H1 (cell line): ENCODE results near the gene RBM20. TPM values are rescaled to one million over a fixed set of nuclear protein-coding genes. Genes with fewer than 3 reads are reported as not detected.

Experiments used
- CTCF ChIA-PET: fragments of 300-600 bp; sonication (Branson Sonifier 250); formaldehyde crosslinking; loops from one replicate; lab custom pipeline; 2021; ENCODE audit not compliant: partially characterized antibody; lab: Charles Lee
- POLR2A ChIA-PET: fragments of 300-600 bp; sonication (Branson Sonifier 250); formaldehyde crosslinking; loops from one replicate; lab custom pipeline; 2021; ENCODE audit warnings: inconsistent platforms; ENCODE audit not compliant: partially characterized antibody; lab: Charles Lee
- DNase-seq, 2 experiments: peaks; one replicate each; pipeline versions ENCODE4 v3.0.0 to v3.0.0-alpha.2; 2010 to 2022; ENCODE audit warnings: low spot score in 2 of 2, low read depth in 1 of 2, mixed read lengths in 1 of 2
- FAIRE-seq: peaks from 2 replicates; lab custom pipeline; 2011; peaks lifted over from hg19 to GRCh38; lab: Jason Lieb, UNC
- H2AFZ ChIP-seq: 2 replicates; pipeline ENCODE4 v1.8.1; 2012; ENCODE audit warnings: low read length, inconsistent platforms
- H2AK5ac ChIP-seq: 2 replicates; pipeline ENCODE4 v1.6.1; 2013; ENCODE audit warnings: low read depth, low read length
- H2BK120ac ChIP-seq: replicated peaks from 2 replicates; pipeline ENCODE3; 2013; ENCODE audit warnings: low read depth, low read length, inconsistent platforms
- H2BK12ac ChIP-seq: 2 replicates; pipeline ENCODE4 v1.6.1; 2013; ENCODE audit warnings: low read depth, low read length
- H2BK15ac ChIP-seq: 2 replicates; pipeline ENCODE4 v1.6.1; 2013; ENCODE audit warnings: low read length
- H2BK20ac ChIP-seq: 2 replicates; pipeline ENCODE4 v1.6.1; 2013; ENCODE audit warnings: low read length
- H2BK5ac ChIP-seq: 2 replicates; pipeline ENCODE4 v1.6.1; 2013; ENCODE audit warnings: low read depth, low read length
- H3K14ac ChIP-seq: 2 replicates; pipeline ENCODE4 v1.6.1; 2013; ENCODE audit warnings: inconsistent platforms; ENCODE audit not compliant: insufficient read length
- H3K18ac ChIP-seq: 2 replicates; pipeline ENCODE4 v1.6.1; 2013; ENCODE audit warnings: low read length; ENCODE audit errors: extremely low read depth
- H3K23ac ChIP-seq: 2 replicates; pipeline ENCODE4 v1.6.1; 2013; ENCODE audit warnings: inconsistent platforms; ENCODE audit not compliant: insufficient read length
- H3K23me2 ChIP-seq: 2 replicates; pipeline ENCODE4 v1.6.1; 2013; ENCODE audit warnings: low read depth, low read length
- H3K27ac ChIP-seq: 2 replicates; pipeline ENCODE4 v1.6.1; 2011; ENCODE audit warnings: low read depth, low read length, inconsistent platforms
- H3K27me3 ChIP-seq, 4 experiments: replicated peaks in 1 of 4; 1 replicate in 1 of 4; 2 replicates in 3 of 4; pipeline versions ENCODE4 v1.6.1 to v1.8.1; 2011 to 2013; ENCODE audit warnings: low read length in 3 of 4, mild to moderate bottlenecking in 3 of 4, inconsistent platforms in 2 of 4, mixed read lengths in 2 of 4, moderate library complexity in 1 of 4; ENCODE audit not compliant: control insufficient read depth in 3 of 4, insufficient read depth in 3 of 4; ENCODE audit errors: extremely low read depth in 1 of 4
- H3K36me3 ChIP-seq, 4 experiments: 2 replicates each; pipeline versions ENCODE4 v1.6.1 to v1.8.1; 2011 to 2013; ENCODE audit warnings: mild to moderate bottlenecking in 4 of 4, low read length in 3 of 4, moderate library complexity in 2 of 4, control low read depth in 1 of 4, inconsistent platforms in 1 of 4; ENCODE audit not compliant: insufficient read depth in 4 of 4, control insufficient read depth in 2 of 4
- H3K4ac ChIP-seq: replicated peaks from 2 replicates; pipeline ENCODE3; 2013; ENCODE audit warnings: low read length, low read depth, mixed read lengths, inconsistent platforms; ENCODE audit not compliant: insufficient read length
- H3K4me1 ChIP-seq, 4 experiments: replicated peaks in 1 of 4; 1 replicate in 1 of 4; 2 replicates in 3 of 4; pipeline versions ENCODE4 v1.6.1 to v1.8.1; 2011 to 2013; ENCODE audit warnings: low read length in 3 of 4, inconsistent platforms in 2 of 4, mixed read lengths in 1 of 4; ENCODE audit not compliant: insufficient read depth in 4 of 4, control insufficient read depth in 3 of 4
- H3K4me2 ChIP-seq, 2 experiments: 2 replicates each; pipeline versions ENCODE4 v1.6.1 to v1.8.1; 2011 to 2013; ENCODE audit warnings: low read depth in 2 of 2, low read length in 2 of 2, control low read depth in 1 of 2, inconsistent platforms in 1 of 2, mild to moderate bottlenecking in 1 of 2; ENCODE audit not compliant: insufficient read depth in 1 of 2
- H3K4me3 ChIP-seq, 4 experiments: fragments of 200-600, 300-600 bp in 1 of 4; sonication (generic), shearing (Covaris generic), sonication (Bioruptor Twin) in 1 of 4; 2 replicates each; pipeline versions ENCODE4 v1.5.1 to v1.8.1; 2011 to 2016; ENCODE audit warnings: low read length in 4 of 4, low read depth in 3 of 4, control low read depth in 2 of 4, inconsistent platforms in 2 of 4, mild to moderate bottlenecking in 2 of 4, mixed read lengths in 1 of 4, moderate library complexity in 1 of 4; ENCODE audit not compliant: insufficient read depth in 2 of 4; ENCODE audit errors: extremely low read depth in 1 of 4
- H3K56ac ChIP-seq: replicated peaks from 2 replicates; pipeline ENCODE3; 2013; ENCODE audit warnings: low read depth, mild to moderate bottlenecking, mixed read lengths, low read length, inconsistent platforms; ENCODE audit not compliant: insufficient read length
- H3K79me1 ChIP-seq: 2 replicates; pipeline ENCODE4 v1.6.1; 2013; ENCODE audit warnings: low read depth, low read length, control low read depth
- H3K79me2 ChIP-seq, 2 experiments: 2 replicates each; pipeline versions ENCODE4 v1.6.1 to v1.8.1; 2012 to 2013; ENCODE audit warnings: low read length in 2 of 2, mild to moderate bottlenecking in 2 of 2, inconsistent platforms in 1 of 2; ENCODE audit not compliant: insufficient read depth in 2 of 2, control insufficient read depth in 1 of 2
- H3K9ac ChIP-seq, 4 experiments: replicated peaks in 1 of 4; 1 replicate in 1 of 4; 2 replicates in 3 of 4; pipeline versions ENCODE4 v1.6.1 to v1.8.1; 2011 to 2013; ENCODE audit warnings: low read depth in 3 of 4, low read length in 3 of 4, control low read depth in 2 of 4, mild to moderate bottlenecking in 2 of 4, moderate library complexity in 2 of 4, inconsistent platforms in 1 of 4; ENCODE audit errors: extremely low read depth in 1 of 4
- H3K9me3 ChIP-seq, 2 experiments: 2 replicates each; pipeline versions ENCODE4 v1.6.1 to v1.8.1; 2012 to 2013; ENCODE audit warnings: mild to moderate bottlenecking in 2 of 2, moderate library complexity in 2 of 2, control low read depth in 1 of 2, inconsistent platforms in 1 of 2, low read depth in 1 of 2, low read length in 1 of 2, mixed read lengths in 1 of 2; ENCODE audit not compliant: insufficient read depth in 2 of 2
- H4K20me1 ChIP-seq, 2 experiments: replicated peaks in 1 of 2; 2 replicates each; pipeline versions ENCODE3 to v1.8.1; 2011 to 2013; ENCODE audit warnings: inconsistent platforms in 2 of 2, low read length in 2 of 2, mild to moderate bottlenecking in 1 of 2; ENCODE audit not compliant: insufficient read depth in 2 of 2, control insufficient read depth in 1 of 2
- H4K5ac ChIP-seq: 2 replicates; pipeline ENCODE4 v1.6.1; 2013; ENCODE audit warnings: low read length, low read depth, mixed read lengths, inconsistent platforms; ENCODE audit not compliant: insufficient read length
- H4K8ac ChIP-seq: 2 replicates; pipeline ENCODE4 v1.8.0; 2013; ENCODE audit warnings: mild to moderate bottlenecking, moderate library complexity, low read length, inconsistent platforms; ENCODE audit not compliant: insufficient read depth; ENCODE audit errors: extremely low read depth
- H4K91ac ChIP-seq: replicated peaks from 2 replicates; pipeline ENCODE3; 2013; ENCODE audit warnings: low read length, mixed read lengths, inconsistent platforms; ENCODE audit not compliant: insufficient read length
- FOSL1 ChIP-seq: IDR thresholded peaks from 2 replicates; pipeline ENCODE4 v1.6.1; 2011; ENCODE audit warnings: mild to moderate bottlenecking, low read depth, low read length, moderate library complexity; ENCODE audit not compliant: insufficient read depth
- KDM4A ChIP-seq: IDR thresholded peaks from one replicate; pipeline ENCODE4 v1.7.1; 2012; ENCODE audit warnings: low read depth, mild to moderate bottlenecking, moderate library complexity, low read length, inconsistent platforms; ENCODE audit not compliant: severe bottlenecking
- RBBP5 ChIP-seq: IDR thresholded peaks from 2 replicates; pipeline ENCODE4 v1.7.1; 2012; ENCODE audit warnings: low read depth, mild to moderate bottlenecking, inconsistent platforms, low read length, moderate library complexity, borderline replicate concordance
- RFX5 ChIP-seq: IDR thresholded peaks from 2 replicates; pipeline ENCODE4 v1.6.1; 2011; ENCODE audit warnings: low read depth, low read length, improper control_type of control experiment, borderline replicate concordance
- SIN3A ChIP-seq, 2 experiments: IDR thresholded peaks in 1 of 2; conservative IDR thresholded peaks in 1 of 2; 2 replicates each; pipeline ENCODE4 v1.6.1; 2011 to 2012; ENCODE audit warnings: low read length in 2 of 2, improper control_type of control experiment in 1 of 2, low read depth in 1 of 2, mild to moderate bottlenecking in 1 of 2
- SRF ChIP-seq: IDR thresholded peaks from 2 replicates; pipeline ENCODE4 v1.6.1; 2011; ENCODE audit warnings: mild to moderate bottlenecking, low read depth, low read length, moderate library complexity
- YY1 ChIP-seq: IDR thresholded peaks from 2 replicates; pipeline ENCODE4 v1.6.1; 2011; ENCODE audit warnings: low read depth, mild to moderate bottlenecking, low read length
- ZNF274 ChIP-seq: IDR thresholded peaks from 2 replicates; pipeline ENCODE4 v1.7.0; 2012; ENCODE audit warnings: low read length, borderline replicate concordance; ENCODE audit errors: extremely low read depth
- WGBS, 2 experiments: shearing (Covaris generic) in 1 of 2; methylation state at CpG; one replicate each; pipeline versions ENCODE4 v1.1.6 to v1.1.7; 2013 to 2015; ENCODE audit warnings: low lambda C conversion rate in 2 of 2, mixed read lengths in 2 of 2, inconsistent platforms in 1 of 2, low coverage in 1 of 2, missing lambda C conversion rate in 1 of 2; ENCODE audit not compliant: insufficient replicate concordance in 2 of 2, insufficient coverage in 1 of 2, insufficient read length in 1 of 2; ENCODE audit errors: extremely low coverage in 1 of 2, missing lambda C conversion rate in 1 of 2; 5-methylcytosine and 5-hydroxymethylcytosine counted together
- polyA plus RNA-seq, 7 experiments: library from polyadenylated mRNA; depleted of rRNA in 3 of 7; stranded (reverse) in 5 of 7; unstranded in 2 of 7; fragments of >200 nt in 5 of 7; fragments of 200-250 nt in 2 of 7; gene quantifications; 1 replicate in 5 of 7; 2 replicates in 1 of 7; 4 replicates in 1 of 7; pipeline versions ENCODE4 v1.2.1 to v1.2.3, GENCODE V29; 2011 to 2013; ENCODE audit warnings: missing spikeins in 2 of 7, mixed read lengths in 2 of 7
- total RNA-seq: library from RNA; stranded (reverse); fragmentation: NEBNext Ultra II Directional; extraction: Animal tissue kit (Norgen Biotek cat#: 25700); gene quantifications from 2 replicates; pipeline ENCODE4 v1.2.1, GENCODE V29; 2021

Gene RBM20
- total and polyA plus RNA-seq, 2 of the 8 experiments (the other 6 are each of a cell fraction or from before 2014, with no cell fraction given), result 0.05 to 0.63 TPM

DNA sequence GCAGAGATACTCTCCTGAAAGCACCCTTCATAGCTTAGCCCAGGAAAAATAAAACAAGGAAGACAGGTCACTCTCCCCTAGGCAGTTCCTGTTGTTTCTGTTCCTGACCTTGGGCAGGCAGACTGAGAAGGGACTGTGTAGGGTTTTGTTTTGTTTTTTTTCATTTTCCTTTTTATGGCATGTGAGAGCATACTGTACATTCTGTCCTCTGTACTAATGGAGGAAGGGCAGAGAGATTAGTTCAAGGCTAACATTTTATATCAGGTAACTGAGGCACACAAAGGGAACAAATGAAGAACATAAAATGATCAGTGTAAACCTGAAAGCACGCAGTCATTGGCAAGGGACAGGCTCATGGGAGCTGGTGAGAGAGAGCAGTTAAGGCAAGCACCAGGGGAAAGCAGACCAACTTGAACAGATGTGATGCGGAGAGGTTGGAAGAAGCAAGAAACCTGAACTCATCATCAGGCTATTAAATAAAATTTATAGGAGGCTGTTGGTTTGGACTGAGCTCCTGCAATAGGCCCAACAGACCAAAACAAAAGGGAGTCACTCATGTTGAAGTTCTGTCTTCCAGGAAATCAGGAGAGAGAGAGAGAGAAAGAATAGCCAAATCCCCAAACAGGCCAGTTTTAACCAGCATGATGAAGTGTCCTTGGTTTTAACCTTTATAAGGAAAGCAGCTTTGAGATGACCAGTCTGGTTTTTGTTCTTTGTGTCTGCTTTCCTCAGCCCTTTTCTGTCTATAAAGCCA, 193.5 kb downstream of the RBM20 start:
- H2BK120ac ChIP-seq, result no peak overlapping the region
- H3K18ac ChIP-seq, result no peak overlapping the region
- no peaks in the 10 kb centered on the region for H4K20me1 ChIP-seq
- H3K36me3 ChIP-seq, result no peaks in the 10 kb centered on the region
- H3K27me3 ChIP-seq, result no peaks in the 10 kb centered on the region
- POLR2A ChIA-PET, result interaction anchor here (1.0 kb wide), 1 partner anchor 56 kb away, joined by 3 read pairs; no protein-coding TSS in a partner anchor
- no peak overlapping the region for H4K5ac ChIP-seq
- no peaks in the 10 kb centered on the region for H3K9me3 ChIP-seq
- no peak overlapping the region for H2BK12ac ChIP-seq
- no peak overlapping the region for H3K4me2 ChIP-seq
- no peak overlapping the region for H3K56ac ChIP-seq
- no peak overlapping the region for H4K8ac ChIP-seq
- no peak for DNase-seq
- H3K4ac ChIP-seq, result no peak overlapping the region
- no peak for TF ChIP-seq KDM4A
- no peak for TF ChIP-seq FOSL1
- no peak for TF ChIP-seq SRF
- TF ChIP-seq RFX5, result no peak
- TF ChIP-seq RBBP5, result no peak
- no peak for TF ChIP-seq SIN3A (conservative IDR thresholded peaks at IDR 0.05 in 1 of 2, IDR thresholded peaks at IDR 0.05 in 1 of 2; ENCODE audit: low read depth in 1 of 2, low read length in 2 of 2)
- no peak for TF ChIP-seq ZNF274
- TF ChIP-seq YY1, result no peak
- TF ChIP-seq, all 59 proteins: peak for 0
- no peak overlapping the region for H4K91ac ChIP-seq
- H3K23ac ChIP-seq, result no peak overlapping the region
- no peaks in the 10 kb centered on the region for H3K23me2 ChIP-seq
- H3K4me3 ChIP-seq, result no peak overlapping the region
- H2AK5ac ChIP-seq, result no peak overlapping the region
- H3K27ac ChIP-seq, result no peak overlapping the region
- no peak overlapping the region for H2BK5ac ChIP-seq
- CTCF ChIA-PET, result interaction anchor here (0.9 to 1.7 kb wide), 4 partner anchors 8 to 17 kb away, joined by 3 to 10 read pairs (median 3); no protein-coding TSS in a partner anchor
- H2BK15ac ChIP-seq, result no peak overlapping the region
- H3K14ac ChIP-seq, result no peak overlapping the region
- H3K79me1 ChIP-seq, result no peaks in the 10 kb centered on the region
- 100% methylated on average over 2 of the region's 2 CpGs; no CpG with 5 or more reads in 1 of the 2 experiments for WGBS, 2 experiments
- H3K79me2 ChIP-seq, result no peaks in the 10 kb centered on the region
- no peak overlapping the region for H3K9ac ChIP-seq
- FAIRE-seq, result no peak
- no peak overlapping the region for H2AFZ ChIP-seq
- no peak overlapping the region for H2BK20ac ChIP-seq
- H3K4me1 ChIP-seq, result peaks cover 0 to 10% (median 2%) of the 10 kb centered on the region in 4 experiments; a peak in 4 of 7 replicates
